Trophoblast cell (in vitro differentiated cells and primary cell): ENCODE data around the gene RSU1.

Source experiments
- DNase-seq, 2 donors: peaks; one replicate each; pipeline ENCODE4 v3.0.0-alpha.2; 2016
- H2AFZ ChIP-seq: 2 replicates; pipeline ENCODE4 v1.6.1; 2013; ENCODE audit warnings: low read length, moderate library complexity, mild to moderate bottlenecking; ENCODE audit not compliant: insufficient read depth, poor library complexity
- H2AK5ac ChIP-seq: 2 replicates; pipeline ENCODE4 v1.6.1; 2013; ENCODE audit warnings: mild to moderate bottlenecking, low read length
- H2BK120ac ChIP-seq: 2 replicates; pipeline ENCODE4 v1.6.1; 2013; ENCODE audit warnings: low read length, mild to moderate bottlenecking, moderate library complexity; ENCODE audit not compliant: insufficient read depth, poor library complexity
- H2BK12ac ChIP-seq: 2 replicates; pipeline ENCODE4 v1.6.1; 2013; ENCODE audit warnings: mild to moderate bottlenecking, low read length, moderate library complexity
- H2BK5ac ChIP-seq: 2 replicates; pipeline ENCODE4 v1.6.1; 2013; ENCODE audit warnings: low read length, low read depth, moderate library complexity, mild to moderate bottlenecking; ENCODE audit not compliant: poor library complexity
- H3K14ac ChIP-seq: 2 replicates; pipeline ENCODE4 v1.6.1; 2013; ENCODE audit warnings: mild to moderate bottlenecking, low read length
- H3K18ac ChIP-seq: 2 replicates; pipeline ENCODE4 v1.6.1; 2013; ENCODE audit warnings: mild to moderate bottlenecking, low read length
- H3K23ac ChIP-seq: 2 replicates; pipeline ENCODE4 v1.6.1; 2013; ENCODE audit warnings: low read length
- H3K27ac ChIP-seq: 2 replicates; pipeline ENCODE4 v1.5.1; 2013; ENCODE audit warnings: low read depth, mild to moderate bottlenecking, inconsistent platforms, low read length, moderate library complexity
- H3K27me3 ChIP-seq: 2 replicates; pipeline ENCODE4 v1.6.1; 2013; ENCODE audit warnings: inconsistent platforms, mild to moderate bottlenecking, low read length, moderate library complexity; ENCODE audit not compliant: insufficient read depth
- H3K36me3 ChIP-seq, 2 experiments: 1 replicate in 1 of 2; 2 replicates in 1 of 2; pipeline ENCODE4 v1.6.1; 2013; ENCODE audit warnings: low read length in 2 of 2, mild to moderate bottlenecking in 2 of 2, moderate library complexity in 1 of 2; ENCODE audit not compliant: insufficient read depth in 2 of 2, control insufficient read depth in 1 of 2
- H3K4ac ChIP-seq: 2 replicates; pipeline ENCODE4 v1.6.1; 2013; ENCODE audit warnings: low read depth, mild to moderate bottlenecking, low read length, moderate library complexity
- H3K4me1 ChIP-seq, 2 experiments: 1 replicate in 1 of 2; 2 replicates in 1 of 2; pipeline ENCODE4 v1.6.1; 2013; ENCODE audit warnings: low read length in 2 of 2, mild to moderate bottlenecking in 2 of 2, moderate library complexity in 1 of 2; ENCODE audit not compliant: insufficient read depth in 2 of 2, control insufficient read depth in 1 of 2
- H3K4me2 ChIP-seq: 2 replicates; pipeline ENCODE4 v1.6.1; 2013; ENCODE audit warnings: inconsistent platforms, mild to moderate bottlenecking, low read length, moderate library complexity
- H3K4me3 ChIP-seq: 2 replicates; pipeline ENCODE4 v1.5.1; 2013; ENCODE audit warnings: mild to moderate bottlenecking, low read depth, low read length, inconsistent platforms
- H3K79me1 ChIP-seq: one replicate; pipeline ENCODE4 v1.6.1; 2013; ENCODE audit warnings: low read length
- H3K79me2 ChIP-seq: 2 replicates; pipeline ENCODE4 v1.6.1; 2013; ENCODE audit warnings: low read length, mild to moderate bottlenecking; ENCODE audit not compliant: control insufficient read depth, insufficient read depth, poor library complexity
- H3K9ac ChIP-seq: 2 replicates; pipeline ENCODE4 v1.6.1; 2013; ENCODE audit warnings: mild to moderate bottlenecking, low read length
- H3K9me3 ChIP-seq: 2 replicates; pipeline ENCODE4 v1.6.1; 2013; ENCODE audit warnings: low read depth, mild to moderate bottlenecking, control low read depth, inconsistent platforms, low read length; ENCODE audit not compliant: insufficient read depth
- H4K12ac ChIP-seq: 2 replicates; pipeline ENCODE4 v1.6.1; 2013; ENCODE audit warnings: low read depth, mild to moderate bottlenecking, low read length, moderate library complexity
- H4K8ac ChIP-seq: 2 replicates; pipeline ENCODE4 v1.6.1; 2013; ENCODE audit warnings: low read depth, mild to moderate bottlenecking, low read length, moderate library complexity
- H4K91ac ChIP-seq: one replicate; pipeline ENCODE4 v1.6.1; 2013; ENCODE audit warnings: low read depth, mild to moderate bottlenecking, low read length, moderate library complexity
- WGBS: extraction: QIAGEN DNeasy Blood & Tissue Kit; methylation state at CpG from one replicate; pipeline ENCODE4 v1.1.7; 2013; ENCODE audit warnings: missing lambda C conversion rate; ENCODE audit not compliant: insufficient read length, insufficient coverage; ENCODE audit errors: extremely low coverage; 5-methylcytosine and 5-hydroxymethylcytosine counted together

Gene RSU1

DNA sequence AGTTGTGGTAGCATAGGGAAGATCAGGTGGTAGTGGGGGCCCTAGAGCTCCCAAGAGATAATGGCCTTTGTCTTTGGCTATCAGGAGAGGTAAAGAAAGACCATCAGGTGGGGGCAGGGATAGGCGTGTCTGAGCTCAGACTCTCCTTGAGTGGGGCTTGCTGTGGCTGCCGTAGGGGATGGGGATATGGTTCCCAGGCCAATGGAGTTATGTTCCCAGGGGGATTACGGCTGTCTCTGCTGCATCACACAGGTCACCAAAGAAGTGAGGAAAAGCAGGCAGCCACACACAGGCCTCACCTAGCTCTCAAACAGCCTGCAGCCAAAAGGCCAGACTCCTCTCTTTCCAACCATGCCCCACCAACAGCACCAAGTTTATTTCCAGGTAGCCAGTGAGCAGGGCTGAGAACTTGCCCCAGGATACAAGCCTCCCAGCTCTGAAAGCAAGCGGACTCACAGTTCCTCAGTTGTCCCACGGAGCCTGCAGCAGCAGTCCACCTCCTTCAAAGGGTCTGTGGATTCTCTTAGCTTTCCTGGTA is 257.9 kb downstream of the RSU1 start:
- Histone ChIP-seq H4K12ac (no peak overlapping the region), H3K18ac (no peak overlapping the region), H3K14ac (no peak overlapping the region), H2BK12ac (no peak overlapping the region), H2BK120ac (no peak overlapping the region), H3K79me1 (peaks cover 7% of the 10 kb centered on the region), H2BK5ac (no peak overlapping the region), H3K9ac (no peak overlapping the region), H3K79me2 (no peaks in the 10 kb centered on the region), H3K4me3 (no peak overlapping the region), H3K4ac (no peak overlapping the region), H3K27me3 (no peaks in the 10 kb centered on the region), H3K36me3 (no peaks in the 10 kb centered on the region), H4K91ac (no peak overlapping the region), H3K27ac (no peak overlapping the region), H3K23ac (no peak overlapping the region), H3K9me3 (no peaks in the 10 kb centered on the region), H3K4me2 (no peak overlapping the region), H4K8ac (no peak overlapping the region), H3K4me1 (peaks cover 3 to 7% of the 10 kb centered on the region in 2 experiments), H2AK5ac (no peak overlapping the region), H2AFZ (no peak overlapping the region)
- WGBS: no CpG with 5 or more reads among the region's 5 CpGs
- no peak for DNase-seq

DNA sequence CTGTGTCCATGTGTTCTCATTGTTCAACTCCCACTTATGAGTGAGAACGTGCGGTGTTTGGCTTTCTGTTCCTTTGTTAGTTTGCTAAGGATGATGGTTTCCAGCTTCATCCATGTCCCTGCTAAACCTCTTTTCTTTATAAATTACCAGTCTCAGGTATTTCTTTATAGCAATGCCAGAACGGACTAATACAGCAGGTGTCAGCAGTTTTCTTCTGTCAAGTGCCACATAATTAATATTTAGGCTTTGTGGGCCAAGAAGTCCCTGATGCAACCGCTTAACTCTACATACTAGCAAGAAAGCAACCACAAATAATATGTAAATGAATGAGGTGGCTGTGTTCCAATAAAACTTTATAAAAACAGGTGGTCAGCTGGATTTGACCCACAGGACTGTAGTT is 269.3 kb downstream of the RSU1 start:
- Histone ChIP-seq H3K4ac (no peak overlapping the region), H3K14ac (no peak overlapping the region), H2AK5ac (no peak overlapping the region), H3K18ac (no peak overlapping the region), H3K36me3 (no peaks in the 10 kb centered on the region), H3K23ac (no peak overlapping the region), H3K4me2 (no peak overlapping the region), H4K8ac (no peak overlapping the region), H4K91ac (no peak overlapping the region), H2BK12ac (no peak overlapping the region), H2AFZ (no peak overlapping the region), H2BK120ac (no peak overlapping the region), H3K4me3 (no peak overlapping the region), H3K27me3 (no peaks in the 10 kb centered on the region), H3K9ac (no peak overlapping the region), H4K12ac (no peak overlapping the region), H3K79me1 (no peaks in the 10 kb centered on the region), H2BK5ac (no peak overlapping the region), H3K4me1 (no peaks in the 10 kb centered on the region), H3K27ac (no peak overlapping the region), H3K9me3 (no peaks in the 10 kb centered on the region), H3K79me2 (no peaks in the 10 kb centered on the region)
- DNase-seq: no peak
- no CpG with 5 or more reads among the region's 4 CpGs for WGBS

DNA sequence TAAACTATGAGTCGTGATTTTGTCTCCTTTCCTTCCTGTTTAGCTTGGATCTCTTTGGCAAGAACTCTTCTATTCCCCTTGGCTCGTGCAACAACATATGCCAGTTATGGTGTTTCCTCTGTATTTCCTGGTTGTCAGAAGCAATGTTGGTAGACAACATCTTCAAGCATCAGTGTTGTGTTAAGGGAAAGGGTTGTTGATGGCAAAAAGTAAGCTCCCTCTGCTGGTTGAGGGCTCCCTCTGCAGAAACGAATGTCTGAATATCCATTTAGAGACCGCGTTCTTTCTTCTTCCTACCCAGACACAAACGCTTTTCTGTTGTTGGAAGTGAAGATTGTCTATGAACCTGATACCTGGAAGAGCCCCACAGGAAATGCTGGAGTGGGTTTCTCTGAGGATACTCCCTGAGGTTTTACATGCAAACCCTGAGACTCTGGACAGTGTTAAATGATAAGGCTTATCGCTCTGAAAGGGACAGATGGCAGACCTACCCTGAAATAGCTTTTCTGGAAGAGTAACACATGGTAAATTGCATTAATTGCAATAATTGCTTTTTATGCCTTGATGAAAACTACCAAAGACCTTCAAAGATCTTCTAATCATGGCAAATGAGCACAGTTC is 272.0 kb downstream of the RSU1 start:
- no peaks in the 10 kb centered on the region for H3K79me1 ChIP-seq
- H3K23ac ChIP-seq: no peak overlapping the region
- H3K4me1 ChIP-seq: no peaks in the 10 kb centered on the region
- no peak overlapping the region for H2BK12ac ChIP-seq
- no peak overlapping the region for H3K18ac ChIP-seq
- H4K12ac ChIP-seq: no peak overlapping the region
- H3K27ac ChIP-seq: no peak overlapping the region
- H3K9ac ChIP-seq: no peak overlapping the region
- no peaks in the 10 kb centered on the region for H3K9me3 ChIP-seq
- no peak overlapping the region for H4K8ac ChIP-seq
- peak in 1 of 2 donors; percentile 72 for DNase-seq
- H2BK120ac ChIP-seq: no peak overlapping the region
- H3K4me2 ChIP-seq: no peak overlapping the region
- no peaks in the 10 kb centered on the region for H3K27me3 ChIP-seq
- H3K14ac ChIP-seq: no peak overlapping the region
- H2AK5ac ChIP-seq: no peak overlapping the region
- H3K4me3 ChIP-seq: no peak overlapping the region
- no peak overlapping the region for H2AFZ ChIP-seq
- H3K36me3 ChIP-seq: no peaks in the 10 kb centered on the region
- no peak overlapping the region for H2BK5ac ChIP-seq
- H3K79me2 ChIP-seq: no peaks in the 10 kb centered on the region
- no peak overlapping the region for H4K91ac ChIP-seq
- no CpG with 5 or more reads among the region's 7 CpGs for WGBS
- no peak overlapping the region for H3K4ac ChIP-seq

DNA sequence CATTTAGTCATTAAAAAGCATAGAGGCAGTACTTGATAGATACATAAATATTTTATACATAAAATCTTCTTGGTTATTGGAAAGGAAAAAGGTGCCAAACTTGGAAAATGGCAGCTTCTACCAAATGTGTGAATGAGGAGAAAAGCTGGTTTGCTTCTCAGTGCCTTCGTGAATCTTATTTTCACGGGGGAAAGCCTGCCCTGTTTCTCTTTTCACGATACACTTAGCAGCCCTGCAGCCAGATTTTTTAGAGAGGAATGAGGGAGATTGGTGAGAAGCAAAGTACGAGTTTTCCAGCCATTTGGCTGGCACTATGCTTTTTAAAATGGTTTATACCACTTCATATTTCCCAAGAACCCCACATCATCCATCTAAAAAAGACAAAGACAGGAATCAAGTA is 272.6 kb downstream of the RSU1 start:
- no CpG with 5 or more reads among the region's 4 CpGs for WGBS

More for the DNA sequence above, 272.6 kb downstream of the RSU1 start:
- no peak for DNase-seq
- H3K4me2 ChIP-seq: no peak overlapping the region
- no peak overlapping the region for H3K18ac ChIP-seq
- H4K12ac ChIP-seq: no peak overlapping the region
- H3K4me3 ChIP-seq: no peak overlapping the region
- no peak overlapping the region for H3K27ac ChIP-seq
- H3K23ac ChIP-seq: no peak overlapping the region
- no peak overlapping the region for H3K14ac ChIP-seq
- no peak overlapping the region for H2AFZ ChIP-seq
- no peaks in the 10 kb centered on the region for H3K27me3 ChIP-seq
- no peak overlapping the region for H4K8ac ChIP-seq
- H2BK12ac ChIP-seq: no peak overlapping the region
- H3K4ac ChIP-seq: no peak overlapping the region
- H3K36me3 ChIP-seq: no peaks in the 10 kb centered on the region
- no peak overlapping the region for H2BK5ac ChIP-seq
- no peaks in the 10 kb centered on the region for H3K79me2 ChIP-seq
- H3K9ac ChIP-seq: no peak overlapping the region
- no peak overlapping the region for H2BK120ac ChIP-seq
- no peaks in the 10 kb centered on the region for H3K79me1 ChIP-seq
- no peak overlapping the region for H2AK5ac ChIP-seq
- no peak overlapping the region for H4K91ac ChIP-seq
- no peaks in the 10 kb centered on the region for H3K4me1 ChIP-seq
- no peaks in the 10 kb centered on the region for H3K9me3 ChIP-seq
